G401.6 (cell line): ENCODE data around the gene ITGA7.
A peak's percentile ranks its signal among the peaks of the same experiment; 100 is the strongest.

ENCODE experiments used
- FAIRE-seq: peaks from 2 replicates; lab custom pipeline; 2012; peaks lifted over from hg19 to GRCh38; lab: Jason Lieb, UNC

The ITGA7 gene

DNA sequence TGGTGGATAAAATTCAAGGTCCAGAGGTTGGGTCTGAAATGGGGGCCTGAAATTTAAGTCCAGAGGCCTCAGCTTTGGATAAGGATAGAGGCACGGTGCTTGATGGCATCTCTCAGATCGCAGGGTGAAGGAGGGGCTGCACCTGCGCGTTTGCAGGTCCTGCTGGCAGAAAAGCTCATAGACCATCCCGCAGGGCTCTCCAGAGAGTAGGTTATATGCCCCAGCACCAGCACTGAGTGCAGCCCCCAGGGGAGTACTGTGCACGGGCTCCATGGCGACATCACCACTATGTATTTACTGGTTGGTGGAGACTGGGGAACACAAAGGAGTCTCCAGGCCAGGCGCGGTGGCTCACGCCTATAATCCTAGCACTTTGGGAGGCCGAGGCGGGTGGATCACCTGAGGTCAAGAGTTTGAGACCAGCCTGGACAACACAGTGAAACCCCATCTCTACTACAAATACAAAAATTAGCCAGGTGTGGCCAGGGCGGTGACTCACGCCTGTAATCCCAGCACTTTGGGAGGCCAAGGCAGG lies 25.4 kb upstream of the ITGA7 start:
- no peak for FAIRE-seq

DNA sequence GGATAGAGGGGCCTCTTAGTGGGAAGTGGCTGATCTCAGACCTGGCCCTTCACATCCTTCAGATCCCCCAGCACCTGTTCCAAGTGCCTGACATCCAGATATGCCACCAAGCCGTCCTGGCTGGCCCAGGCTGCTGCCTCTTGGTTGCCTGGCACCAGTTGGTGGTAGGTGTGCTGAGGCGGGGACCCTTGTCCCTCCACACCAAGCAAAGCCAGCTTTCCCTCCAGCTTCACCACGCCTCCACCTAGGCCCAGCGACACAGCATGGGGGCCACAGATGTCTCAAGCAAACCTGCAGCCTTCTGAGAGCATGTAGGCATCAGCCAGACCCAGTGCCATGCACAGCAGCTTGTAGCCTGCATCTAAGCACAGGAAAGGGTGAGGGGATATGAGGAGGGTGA lies 24.6 kb upstream of the ITGA7 start:
- no peak for FAIRE-seq

DNA sequence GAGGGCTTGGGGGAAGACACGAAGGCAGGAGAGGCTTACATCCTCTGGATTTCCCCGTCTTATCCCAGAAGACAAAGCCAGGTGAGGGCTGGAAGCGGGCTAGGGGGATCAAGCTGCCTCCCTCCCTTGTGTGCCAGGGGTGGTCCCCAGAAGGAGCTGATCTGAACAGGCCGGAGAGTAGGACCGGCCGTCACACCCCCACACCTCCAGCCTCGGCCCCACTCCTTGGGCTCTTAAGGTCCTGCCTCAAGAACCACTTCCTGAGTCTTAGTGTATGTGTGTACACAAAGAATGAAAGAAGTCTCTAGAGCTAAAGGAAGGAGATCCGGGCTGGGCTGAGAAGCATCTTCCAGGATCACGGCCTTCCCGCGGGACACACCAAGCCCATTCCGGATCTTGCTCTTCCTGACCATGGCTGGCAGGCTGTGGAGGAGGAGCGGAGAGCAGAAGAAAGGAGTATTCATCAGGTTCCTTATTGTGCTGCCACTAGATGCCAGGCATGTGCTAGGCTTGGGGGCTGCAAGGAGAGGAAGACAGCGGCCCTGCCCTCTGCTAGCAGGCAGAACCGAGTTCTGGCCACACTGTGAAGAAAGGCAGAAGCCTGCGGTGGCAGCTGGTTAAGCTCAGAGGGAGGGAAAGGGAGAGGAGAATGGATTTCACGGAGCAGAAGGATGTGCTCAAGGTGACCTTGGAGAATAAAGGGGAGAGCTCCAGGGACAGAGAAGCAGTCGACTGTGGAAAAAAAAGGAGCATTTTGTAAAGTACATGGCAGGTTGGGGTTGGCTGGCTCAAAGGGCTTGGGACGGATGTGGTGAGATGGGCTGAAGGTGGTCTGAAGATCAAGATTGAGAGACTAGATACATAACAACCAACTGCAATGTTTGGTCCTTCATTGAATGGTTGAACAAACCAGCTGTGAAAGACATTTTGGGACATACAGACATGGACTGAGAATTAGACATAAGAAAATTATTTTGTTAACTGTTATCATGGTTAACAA lies 22.4 kb upstream of the ITGA7 start:
- no peak for FAIRE-seq

DNA sequence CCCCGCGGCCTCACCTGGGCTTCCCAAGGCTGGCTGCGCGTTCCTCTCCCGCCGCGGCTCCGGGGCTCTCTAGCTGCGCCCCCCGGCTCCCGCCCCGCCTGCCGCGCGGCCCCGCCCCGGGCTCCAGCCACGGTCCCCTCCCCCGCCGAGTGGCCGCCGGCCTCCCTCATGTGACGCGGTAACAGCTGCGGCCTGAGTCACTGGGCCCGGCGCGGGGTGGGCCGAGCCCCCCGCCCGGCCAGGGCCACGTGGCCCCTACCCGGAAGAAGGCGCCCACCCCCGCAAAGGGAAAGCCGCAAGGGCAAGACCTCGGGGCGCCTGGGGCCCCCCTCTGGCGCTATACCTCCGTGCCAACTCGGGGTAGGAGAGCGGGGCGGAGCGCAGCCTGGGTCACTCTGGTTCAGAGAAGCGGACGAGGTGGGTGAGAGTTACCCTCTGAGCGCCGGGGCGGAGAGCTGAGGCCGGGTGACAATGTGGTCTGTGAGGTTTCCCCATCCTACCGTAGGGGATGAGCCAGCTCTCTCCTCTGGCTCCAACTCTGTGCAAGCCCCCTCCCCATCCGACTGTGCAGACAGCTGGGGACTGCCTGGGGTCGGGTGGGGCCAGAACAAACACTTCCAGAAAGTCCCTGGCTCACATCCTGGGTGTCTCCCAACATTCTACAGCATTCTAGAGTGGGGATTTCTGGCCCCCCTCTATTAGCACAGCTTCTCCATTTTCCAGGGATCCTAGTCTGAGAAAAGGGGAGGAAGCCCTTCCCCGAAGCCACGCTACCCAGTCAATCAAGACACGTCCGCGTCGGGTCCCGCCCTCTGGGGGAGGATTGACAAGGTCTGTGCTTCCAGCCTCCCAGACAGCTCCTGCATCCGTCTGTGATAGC lies 21.5 kb upstream of the ITGA7 start, which contains the start of gene CD63:
CD63 (minus strand) TSS at position 71 of the 880 bp plus-strand sequence. CDS start 668 bp downstream, outside the sequence.
- FAIRE-seq: peak; percentile 90

DNA sequence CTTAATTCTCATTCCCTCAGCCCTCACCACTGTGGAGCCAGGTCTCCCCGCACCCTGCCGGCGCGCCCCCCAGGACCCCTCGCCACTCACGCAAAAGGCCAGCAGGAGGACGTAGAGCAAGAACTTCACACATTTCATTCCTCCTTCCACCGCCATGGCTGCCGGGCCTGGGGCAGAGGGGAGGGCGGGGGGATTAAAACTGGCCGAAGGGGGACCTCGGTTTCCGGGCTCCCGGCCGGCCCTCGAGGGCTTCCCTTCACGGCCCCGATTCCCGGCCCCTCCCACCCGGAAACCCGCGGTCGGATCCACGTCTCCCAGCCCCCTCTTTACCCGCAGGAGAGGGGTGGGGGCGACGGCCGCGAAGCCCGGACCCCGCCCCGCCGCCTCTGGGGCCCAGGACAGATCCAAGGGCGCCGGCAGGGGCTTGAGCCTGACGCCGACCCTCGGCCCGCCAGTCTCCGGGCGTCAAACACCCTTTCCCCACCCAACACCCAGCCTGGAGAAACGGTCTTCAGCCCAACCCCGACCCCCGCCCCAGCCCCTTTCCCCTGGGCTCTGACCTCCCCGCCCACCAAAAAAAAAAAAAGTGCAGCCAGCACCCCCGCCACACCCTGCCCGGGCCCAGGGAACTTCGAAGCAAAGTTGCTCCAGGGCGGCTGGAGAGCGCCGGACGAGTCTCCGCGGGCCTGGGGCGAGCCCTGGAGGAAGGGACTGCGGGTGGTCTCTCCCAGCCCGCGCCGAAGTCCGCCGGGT lies 20.7 kb upstream of the ITGA7 start:
- no peak for FAIRE-seq

DNA sequence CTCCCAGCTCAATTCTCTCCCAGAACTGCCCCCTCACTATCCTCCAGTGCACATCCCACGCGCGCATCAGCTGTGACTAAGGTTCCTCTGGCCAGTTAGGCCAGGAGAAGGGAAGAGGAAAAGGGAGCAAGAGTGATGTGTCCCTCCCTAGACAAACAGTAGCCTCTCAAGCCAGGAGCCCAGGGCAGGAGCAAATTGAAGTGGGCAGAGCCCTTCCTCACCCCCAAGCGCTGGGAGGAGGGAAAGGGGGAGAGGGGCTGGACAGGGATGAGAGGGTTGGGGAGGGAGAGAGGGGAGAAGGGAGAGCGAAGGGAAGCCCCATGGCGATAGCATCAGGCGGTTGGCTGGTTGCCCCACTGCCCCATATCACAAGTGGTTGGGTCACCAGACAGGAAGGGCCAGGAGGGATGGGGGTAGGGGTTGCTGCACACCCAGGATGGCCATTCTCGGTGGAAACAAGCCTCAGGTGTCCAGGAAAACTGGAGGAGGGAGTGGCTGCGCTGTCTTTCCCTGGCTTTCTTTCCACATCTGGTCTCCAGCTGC lies 20.0 kb upstream of the ITGA7 start:
- no peak for FAIRE-seq

DNA sequence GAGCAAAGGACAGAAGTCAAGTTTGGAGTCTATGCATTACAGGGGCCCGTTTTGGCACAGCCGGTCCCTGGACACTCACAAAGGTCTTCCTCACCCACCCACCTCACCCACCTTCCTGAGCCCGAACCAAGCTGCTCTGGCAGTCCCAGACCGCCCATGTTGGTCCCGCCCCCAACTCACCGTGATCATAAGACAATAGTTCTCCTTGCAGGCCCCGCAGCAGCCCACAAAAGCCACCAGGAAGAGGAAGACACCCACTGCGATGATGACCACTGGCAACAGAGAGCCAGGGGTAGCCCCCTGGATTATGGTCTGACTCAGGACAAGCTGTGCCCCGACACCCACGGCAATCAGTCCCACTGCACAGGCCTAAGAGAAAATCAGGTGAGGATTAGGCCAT lies 19.3 kb upstream of the ITGA7 start:
- no peak for FAIRE-seq

DNA sequence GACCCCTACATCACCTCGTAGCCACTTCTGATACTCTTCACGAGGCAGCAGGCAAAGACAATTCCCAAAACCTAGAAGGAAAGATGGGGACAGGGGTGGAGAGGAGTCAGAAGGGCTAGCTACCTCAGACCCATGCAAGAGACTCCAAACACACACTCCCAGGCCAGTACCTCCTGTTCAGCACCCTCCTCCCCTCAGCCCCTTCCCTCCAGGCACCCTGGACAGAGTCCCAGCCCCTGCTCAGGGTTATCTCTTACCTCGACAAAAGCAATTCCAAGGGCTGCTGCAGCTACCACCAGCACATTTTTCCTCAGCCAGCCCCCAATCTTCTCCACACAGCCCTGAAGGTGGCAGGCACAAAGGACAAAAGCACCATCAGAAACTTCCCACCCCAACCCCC lies 17.9 kb upstream of the ITGA7 start:
- FAIRE-seq: no peak

DNA sequence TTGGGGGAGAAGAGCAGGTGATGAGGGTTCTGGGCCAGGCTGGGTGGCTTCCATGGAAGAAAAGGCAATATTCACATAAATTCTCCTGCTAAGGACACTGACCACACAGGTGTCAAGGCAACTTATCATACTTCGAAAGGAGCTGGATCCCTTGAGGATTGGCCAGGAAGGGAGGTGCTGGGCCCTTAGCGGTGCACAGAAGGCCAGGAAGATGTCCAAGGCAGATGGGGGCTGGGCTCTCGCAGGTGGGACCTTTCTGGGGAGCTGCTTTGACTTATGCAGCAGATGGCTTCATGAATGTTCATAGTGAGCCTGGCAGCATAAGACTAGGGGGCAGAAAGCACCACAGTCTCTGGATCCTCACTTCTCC lies 17.2 kb upstream of the ITGA7 start:
- FAIRE-seq: no peak

DNA sequence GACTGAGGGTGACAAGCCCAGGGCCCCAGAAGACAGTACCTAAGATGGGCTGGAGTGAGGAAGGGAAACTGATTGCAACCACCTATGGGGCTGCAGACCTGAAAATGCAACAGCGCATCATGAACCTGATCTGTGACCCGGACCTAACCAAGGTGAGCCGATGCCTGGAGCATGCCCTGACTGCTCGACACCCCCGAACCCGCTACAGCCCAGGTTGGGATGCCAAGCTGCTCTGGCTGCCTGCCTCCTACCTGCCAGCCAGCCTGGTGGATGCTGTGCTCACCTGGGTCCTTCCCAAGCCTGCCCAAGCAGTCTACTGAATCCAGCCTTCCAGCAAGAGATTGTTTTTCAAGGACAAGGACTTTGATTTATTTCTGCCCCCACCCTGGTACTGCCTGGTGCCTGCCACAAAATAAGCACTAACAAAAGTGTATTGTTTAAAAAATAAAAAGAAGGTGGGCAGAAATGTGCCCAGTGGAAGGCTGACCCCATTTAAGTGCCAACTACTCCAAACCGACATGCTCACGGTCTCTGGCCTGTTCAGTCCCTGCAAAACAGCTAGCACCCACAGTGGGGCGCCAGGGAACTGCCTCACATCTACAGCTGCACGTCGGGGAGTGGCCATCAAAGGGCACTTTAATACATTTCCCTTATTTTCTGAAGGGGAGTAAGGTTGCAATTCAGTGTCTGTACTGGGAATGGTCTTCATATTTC lies 16.7 kb upstream of the ITGA7 start:
- FAIRE-seq: peak; percentile 63

DNA sequence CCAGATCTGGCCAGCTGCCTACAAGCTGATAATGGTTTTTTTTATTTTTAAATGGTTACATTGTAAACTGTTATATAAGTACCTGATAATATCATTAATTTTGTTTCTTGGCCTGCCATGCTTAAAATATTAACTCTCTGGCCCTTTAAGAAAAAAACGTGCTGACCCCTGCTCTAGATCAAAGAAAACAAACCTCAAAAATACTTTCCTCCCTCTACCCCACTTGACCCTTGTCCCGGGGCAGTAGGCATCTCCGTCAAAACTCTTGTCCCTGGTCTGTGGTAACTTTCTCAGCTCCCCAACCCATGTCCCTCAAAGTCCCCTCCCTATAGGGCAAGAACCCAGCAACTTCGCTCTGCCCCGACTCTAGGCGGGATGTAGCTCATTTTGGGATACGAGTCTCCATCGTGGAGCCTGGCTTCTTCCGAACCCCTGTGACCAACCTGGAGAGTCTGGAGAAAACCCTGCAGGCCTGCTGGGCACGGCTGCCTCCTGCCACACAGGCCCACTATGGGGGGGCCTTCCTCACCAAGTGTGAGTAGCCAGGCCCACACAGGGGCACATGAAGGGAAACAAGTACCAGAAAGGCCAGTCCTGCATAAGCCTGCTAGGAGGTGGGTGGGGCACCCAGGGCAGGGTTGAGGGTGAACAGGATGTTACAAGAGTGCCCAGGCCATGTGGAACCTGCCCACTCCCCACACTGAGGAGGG lies 16.0 kb upstream of the ITGA7 start:
- FAIRE-seq: no peak

DNA sequence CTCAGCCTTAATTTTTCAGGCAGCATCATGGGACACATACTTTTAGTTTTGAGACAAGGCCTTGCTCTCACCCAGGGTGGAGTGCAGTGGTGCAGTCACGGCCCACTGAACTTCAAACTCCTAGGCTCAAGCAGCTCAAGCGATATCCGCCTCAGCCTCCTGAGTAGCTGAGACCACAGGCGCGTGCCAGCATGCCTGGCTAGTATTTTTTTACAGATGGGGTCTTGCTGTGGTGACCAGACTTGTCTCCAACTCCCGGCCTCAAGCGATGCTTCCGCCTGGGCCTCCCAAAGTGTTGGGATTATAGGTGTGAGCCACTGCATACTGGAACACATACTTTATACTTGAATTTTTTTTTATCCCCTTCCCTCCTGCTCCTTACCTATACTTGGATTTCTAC lies 15.2 kb upstream of the ITGA7 start:
- no peak for FAIRE-seq

DNA sequence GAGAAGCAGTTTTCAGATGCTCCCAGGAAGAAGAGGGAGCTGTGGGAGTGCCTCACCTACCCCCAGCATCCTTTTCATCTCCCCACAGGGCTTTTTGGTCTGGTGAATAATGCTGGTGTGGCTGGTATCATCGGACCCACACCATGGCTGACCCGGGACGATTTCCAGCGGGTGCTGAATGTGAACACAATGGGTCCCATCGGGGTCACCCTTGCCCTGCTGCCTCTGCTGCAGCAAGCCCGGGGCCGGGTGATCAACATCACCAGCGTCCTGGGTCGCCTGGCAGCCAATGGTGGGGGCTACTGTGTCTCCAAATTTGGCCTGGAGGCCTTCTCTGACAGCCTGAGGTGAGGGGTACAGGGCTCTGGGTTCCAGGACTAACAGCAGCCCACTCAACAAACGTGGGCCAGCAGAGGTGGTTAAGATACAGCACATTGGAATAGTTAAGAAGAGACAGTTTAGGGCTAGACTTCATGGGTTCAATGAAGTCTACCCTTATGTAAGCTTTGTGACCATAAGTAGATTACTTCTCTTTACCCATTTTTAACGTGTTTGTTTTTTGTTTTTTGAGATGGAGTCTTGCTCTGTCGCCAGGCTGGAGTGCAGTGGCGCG lies 14.0 kb upstream of the ITGA7 start:
- no peak for FAIRE-seq

DNA sequence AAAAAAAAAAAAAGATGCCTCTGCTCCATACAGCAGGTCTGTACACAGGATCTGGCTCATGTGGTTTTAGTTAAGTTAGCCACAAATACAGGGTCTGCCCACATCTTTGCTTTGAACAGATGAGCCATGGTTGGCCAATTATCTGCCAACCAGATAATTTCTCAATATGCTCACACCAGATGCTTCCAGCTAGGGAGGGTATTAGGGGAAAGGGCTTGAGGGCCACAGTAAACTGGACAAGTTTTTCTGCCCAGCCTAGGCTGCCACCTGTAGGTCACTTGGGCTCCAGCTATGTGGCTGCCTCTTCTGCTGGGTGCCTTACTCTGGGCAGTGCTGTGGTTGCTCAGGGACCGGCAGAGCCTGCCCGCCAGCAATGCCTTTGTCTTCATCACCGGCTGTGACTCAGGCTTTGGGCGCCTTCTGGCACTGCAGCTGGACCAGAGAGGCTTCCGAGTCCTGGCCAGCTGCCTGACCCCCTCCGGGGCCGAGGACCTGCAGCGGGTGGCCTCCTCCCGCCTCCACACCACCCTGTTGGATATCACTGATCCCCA lies 13.3 kb upstream of the ITGA7 start:
- FAIRE-seq: no peak

DNA sequence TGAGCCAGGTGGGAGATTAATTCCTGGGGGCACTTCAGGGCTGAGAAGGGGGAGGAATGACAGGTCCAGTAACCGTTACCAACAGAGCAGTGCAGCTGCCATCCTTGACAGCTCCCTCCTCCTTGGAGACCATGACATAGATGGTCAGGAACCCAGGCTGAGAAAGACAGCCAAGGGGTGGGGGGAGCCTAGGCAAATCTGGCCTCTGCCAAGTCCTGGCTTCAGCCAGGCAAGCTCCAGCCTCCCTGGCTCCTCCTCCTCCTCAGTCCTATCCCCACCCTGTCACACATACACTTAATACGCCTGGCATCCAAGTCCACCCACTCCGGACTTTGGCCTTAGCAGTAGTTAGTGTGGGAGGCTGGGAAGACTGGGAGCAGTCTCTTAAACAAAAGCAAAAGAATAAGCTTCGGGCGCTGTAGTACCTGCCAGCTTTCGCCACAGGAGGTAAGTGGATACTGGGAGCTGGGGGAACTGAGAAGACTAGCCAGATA lies 12.4 kb upstream of the ITGA7 start, which contains the start of gene RDH5:
RDH5 (plus strand) TSS at position 323 of the 494 bp plus-strand sequence. CDS start 792 bp downstream, outside the sequence.
- FAIRE-seq: no peak

DNA sequence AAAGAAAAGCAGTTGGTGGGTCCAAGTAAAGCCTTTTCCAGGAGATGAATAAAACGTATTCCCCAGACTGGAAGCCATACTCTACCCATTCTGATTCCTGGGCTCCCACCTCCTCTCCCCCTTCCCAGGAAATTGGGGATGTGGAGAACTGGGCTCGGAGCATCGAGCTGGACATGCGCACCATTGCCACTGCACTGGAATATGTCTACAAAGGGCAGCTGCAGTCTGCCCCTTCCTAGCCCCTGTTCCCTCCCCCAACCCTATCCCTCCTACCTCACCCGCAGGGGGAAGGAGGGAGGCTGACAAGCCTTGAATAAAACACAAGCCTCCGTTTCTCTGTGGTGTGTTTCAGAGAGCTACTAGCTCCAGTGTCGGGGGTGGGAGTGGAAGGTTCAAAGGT lies 11.7 kb upstream of the ITGA7 start:
- FAIRE-seq: no peak

DNA sequence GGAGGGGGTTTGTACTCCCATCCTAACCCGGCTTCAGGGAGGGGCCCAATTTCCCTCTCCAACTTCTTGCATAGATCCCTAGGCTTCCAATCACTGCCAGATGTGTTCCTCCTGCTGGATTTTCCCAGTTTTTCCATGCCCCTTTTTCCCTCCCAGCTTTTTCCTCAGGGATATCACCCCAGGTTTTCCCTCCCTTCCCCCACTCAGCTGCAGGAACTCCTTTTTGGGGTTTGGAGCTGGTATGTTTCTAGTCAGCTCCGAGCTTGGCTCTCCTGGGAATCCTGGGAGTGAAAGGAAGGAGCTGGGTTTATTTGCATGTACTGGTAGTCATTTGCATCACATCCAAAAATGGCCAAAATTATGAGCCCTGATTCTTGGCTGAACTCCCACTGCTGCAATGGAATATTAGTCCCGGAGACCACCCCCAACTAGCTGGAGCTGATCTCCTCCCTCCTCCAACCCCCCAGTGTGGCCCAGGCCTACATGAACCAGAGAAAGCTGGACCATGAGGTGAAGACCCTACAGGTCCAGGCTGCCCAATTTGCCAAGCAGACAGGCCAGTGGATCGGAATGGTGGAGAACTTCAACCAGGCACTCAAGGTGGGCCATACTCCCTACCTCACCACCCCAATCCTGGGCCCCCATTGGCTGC lies 11.0 kb upstream of the ITGA7 start:
- no peak for FAIRE-seq

DNA sequence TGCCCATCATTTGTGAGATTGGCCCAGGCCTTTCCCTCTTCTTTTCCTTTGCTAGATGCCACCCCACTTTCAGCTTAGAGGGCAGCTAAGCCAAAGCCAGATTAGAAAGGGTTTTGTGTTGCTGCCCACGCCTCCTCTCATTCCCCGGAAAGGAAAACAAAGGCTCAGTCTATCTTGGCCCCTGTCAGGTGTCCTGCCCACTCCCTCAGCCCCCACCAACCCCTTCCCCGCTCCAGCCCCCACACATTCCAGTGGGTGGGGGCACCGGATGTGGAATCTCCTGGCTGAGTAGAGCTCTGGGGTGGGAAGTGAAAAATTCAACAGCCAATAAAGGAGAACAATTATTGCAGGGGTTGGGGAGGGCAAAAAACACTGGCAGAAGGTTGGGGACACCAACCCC lies 10.3 kb upstream of the ITGA7 start:
- no peak for FAIRE-seq
